Measurements from ENCODE around the gene DNAJC25.
A peak's percentile ranks its signal among the peaks of the same experiment; 100 is the strongest.

The DNAJC25 gene

DNA sequence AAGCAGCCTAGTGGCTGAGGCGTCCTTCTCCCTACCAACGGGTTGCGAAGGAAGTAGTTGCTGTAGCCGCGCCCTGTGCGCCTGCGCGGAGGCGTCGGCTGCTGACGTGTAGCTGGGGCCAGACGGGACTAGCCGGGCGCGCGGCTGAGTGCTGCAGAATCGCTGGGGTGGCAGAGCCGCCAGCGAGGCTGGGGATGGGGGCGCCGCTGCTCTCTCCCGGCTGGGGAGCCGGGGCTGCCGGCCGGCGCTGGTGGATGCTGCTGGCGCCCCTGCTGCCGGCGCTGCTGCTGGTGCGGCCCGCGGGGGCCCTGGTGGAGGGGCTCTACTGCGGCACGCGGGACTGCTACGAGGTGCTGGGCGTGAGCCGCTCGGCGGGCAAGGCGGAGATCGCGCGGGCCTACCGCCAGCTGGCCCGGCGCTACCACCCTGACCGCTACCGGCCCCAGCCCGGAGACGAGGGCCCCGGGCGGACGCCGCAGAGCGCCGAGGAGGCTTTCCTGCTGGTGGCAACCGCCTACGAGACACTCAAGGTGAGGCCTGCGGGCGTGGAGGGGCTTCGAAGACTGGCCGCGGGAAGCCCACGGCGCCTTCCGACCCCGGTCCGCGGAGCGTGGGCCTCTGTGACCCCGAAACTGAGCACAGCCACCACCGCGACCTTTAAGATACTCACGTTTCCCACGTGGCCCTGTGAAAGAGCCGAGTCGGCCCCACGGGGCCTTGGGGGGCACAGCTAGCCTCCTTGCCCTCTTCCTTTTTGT lies at the start of gene DNAJC25:
TSS of gene DNAJC25 (plus strand) at position 121 of the 758 bp plus-strand sequence. CDS start at position 195, 74 bp downstream.
- TF ChIP-seq, protein P1, sequence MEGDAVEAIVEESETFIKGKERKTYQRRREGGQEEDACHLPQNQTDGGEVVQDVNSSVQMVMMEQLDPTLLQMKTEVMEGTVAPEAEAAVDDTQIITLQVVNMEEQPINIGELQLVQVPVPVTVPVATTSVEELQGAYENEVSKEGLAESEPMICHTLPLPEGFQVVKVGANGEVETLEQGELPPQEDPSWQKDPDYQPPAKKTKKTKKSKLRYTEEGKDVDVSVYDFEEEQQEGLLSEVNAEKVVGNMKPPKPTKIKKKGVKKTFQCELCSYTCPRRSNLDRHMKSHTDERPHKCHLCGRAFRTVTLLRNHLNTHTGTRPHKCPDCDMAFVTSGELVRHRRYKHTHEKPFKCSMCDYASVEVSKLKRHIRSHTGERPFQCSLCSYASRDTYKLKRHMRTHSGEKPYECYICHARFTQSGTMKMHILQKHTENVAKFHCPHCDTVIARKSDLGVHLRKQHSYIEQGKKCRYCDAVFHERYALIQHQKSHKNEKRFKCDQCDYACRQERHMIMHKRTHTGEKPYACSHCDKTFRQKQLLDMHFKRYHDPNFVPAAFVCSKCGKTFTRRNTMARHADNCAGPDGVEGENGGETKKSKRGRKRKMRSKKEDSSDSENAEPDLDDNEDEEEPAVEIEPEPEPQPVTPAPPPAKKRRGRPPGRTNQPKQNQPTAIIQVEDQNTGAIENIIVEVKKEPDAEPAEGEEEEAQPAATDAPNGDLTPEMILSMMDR (IDR thresholded peaks at IDR 0.05; ENCODE audit: low read depth, low read length) = no peak
- DNase-seq (ENCODE audit: extremely low read depth, low read depth) = peak; percentile 98

DNA sequence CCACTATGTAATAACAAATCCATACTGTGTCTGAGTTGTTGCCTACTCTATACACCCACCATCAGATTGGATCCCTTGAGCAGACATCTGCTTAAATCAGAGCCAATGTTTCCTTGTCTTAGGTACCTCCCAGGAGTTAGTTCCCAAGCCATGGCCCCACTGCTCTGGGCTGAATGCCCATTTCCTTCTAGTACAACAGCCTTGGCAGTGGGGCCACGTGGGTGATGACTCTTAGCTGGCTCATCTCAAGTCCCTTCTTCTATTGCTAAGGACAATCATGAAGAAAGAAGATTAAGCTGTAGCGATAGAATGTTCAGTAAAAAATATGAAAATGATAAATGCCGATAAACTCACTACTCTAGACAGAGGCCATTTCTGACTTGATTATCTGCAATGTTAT lies 48.2 kb upstream of the DNAJC25 start:
- TF ChIP-seq, protein P1 (IDR thresholded peaks at IDR 0.05; ENCODE audit: low read depth, low read length) = no peak
- DNase-seq (ENCODE audit: extremely low read depth, low read depth) = no peak

DNA sequence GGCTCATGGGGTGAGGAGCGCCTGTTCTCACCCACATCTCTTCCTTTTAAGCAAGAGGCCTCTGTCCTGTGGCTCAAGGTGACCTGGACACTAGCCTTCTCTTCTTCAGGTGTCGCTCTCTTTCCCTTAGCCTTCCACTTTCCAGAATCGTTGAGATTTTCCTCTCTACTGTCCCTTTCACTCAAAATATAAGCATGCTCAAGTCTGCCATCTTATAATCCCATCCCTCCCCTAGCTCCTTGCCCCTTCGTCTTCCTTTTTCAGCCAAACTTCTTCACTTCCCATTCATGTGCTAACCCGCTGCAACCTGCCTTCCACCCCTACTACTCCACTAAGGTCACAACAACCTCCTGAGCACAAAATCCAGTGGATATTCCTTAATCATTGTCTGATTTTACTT lies 44.8 kb upstream of the DNAJC25 start:
- no peak for DNase-seq (ENCODE audit: extremely low read depth, low read depth)
- TF ChIP-seq, protein P1 (IDR thresholded peaks at IDR 0.05; ENCODE audit: low read depth, low read length) = no peak

DNA sequence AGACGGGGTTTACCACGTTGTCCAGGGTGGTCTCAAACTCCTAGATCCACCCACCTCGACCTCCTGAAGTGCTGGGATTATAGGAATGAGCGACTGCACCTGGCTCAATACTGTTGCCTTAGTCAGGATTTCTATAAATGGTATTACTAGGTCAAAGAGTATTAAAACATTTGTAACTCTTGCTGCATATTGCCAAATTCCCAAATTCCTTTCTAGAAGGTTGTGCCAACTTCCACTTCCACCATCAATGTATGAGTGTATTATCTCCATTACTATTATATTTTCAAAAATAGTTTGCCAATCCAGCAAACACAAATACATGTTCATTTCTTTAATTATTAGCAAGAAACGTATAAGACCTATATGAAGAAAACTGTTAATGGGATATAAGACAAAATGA lies 42.3 kb upstream of the DNAJC25 start:
- TF ChIP-seq, protein P1 (IDR thresholded peaks at IDR 0.05; ENCODE audit: low read depth, low read length) = no peak

DNA sequence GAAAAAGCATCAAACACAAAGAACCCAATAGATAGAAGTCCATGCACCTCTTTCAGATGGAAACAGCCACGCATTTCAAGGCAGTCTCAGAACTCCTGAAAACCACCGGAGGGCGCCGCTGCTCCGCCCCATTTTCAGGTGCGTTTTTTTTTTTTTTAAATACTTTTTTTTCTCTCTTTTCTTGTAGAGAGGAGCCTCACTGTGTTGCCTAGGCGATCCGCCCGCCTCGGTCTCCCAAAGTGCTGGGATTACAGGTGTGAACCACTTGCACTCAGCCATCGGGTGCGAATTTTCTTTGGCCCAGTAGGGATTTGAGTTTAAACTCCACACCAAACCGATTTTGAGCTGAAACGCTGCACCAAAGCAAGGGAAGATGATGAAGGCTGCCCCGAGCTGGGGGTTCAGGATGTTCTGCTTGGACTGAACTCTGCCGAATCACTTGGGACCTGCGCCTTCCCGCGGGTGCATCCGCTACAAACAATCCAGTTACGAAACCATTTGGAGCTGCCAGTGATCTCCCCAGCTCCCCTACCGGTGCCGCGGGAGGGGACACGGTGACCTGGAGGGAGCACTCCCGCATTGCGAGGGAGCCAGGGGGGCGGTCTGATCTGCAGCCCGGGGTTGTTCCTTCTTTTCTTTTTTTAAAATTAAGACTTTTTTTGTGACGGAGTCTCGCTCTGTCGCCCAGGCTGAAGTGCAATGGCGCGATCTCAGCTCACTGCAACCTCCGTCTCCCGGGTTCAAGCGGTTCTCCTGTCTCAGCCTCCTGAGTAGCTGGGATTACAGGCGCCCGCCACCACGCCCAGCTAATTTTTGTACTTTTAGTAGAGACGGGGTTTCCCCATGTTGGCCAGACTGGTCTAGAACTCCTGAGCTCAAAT lies 33.0 kb upstream of the DNAJC25 start:
- peak; percentile 39 for DNase-seq (ENCODE audit: extremely low read depth, low read depth)
- TF ChIP-seq, protein P1 (IDR thresholded peaks at IDR 0.05; ENCODE audit: low read depth, low read length) = peak; percentile 70

More for the DNA sequence above, 42.3 kb upstream of the DNAJC25 start:
- DNase-seq (ENCODE audit: extremely low read depth, low read depth) = no peak

DNA sequence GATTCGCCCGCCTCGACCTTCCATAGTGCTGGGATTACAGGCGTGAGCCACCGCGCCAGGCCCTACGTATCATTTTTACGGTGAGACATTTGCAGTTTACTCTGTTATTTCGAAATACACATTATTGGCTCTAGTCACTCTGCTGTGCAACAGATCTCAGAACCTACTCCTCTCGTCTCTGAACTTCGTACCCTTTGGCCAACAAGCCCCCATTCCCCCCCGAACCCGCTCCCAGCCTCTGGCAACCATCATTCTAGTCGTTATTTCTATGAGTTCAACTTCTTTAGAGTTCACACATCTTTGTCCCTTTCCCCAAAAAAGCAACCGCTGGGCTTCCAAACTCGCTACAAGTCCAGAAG lies 32.4 kb upstream of the DNAJC25 start:
- TF ChIP-seq, protein P1 (IDR thresholded peaks at IDR 0.05; ENCODE audit: low read depth, low read length) = no peak
- no peak for DNase-seq (ENCODE audit: extremely low read depth, low read depth)
